Naive thymus-derived CD4-positive, alpha-beta T cell (primary cell): Measurements from ENCODE around the gene DUS1L. TPM values are rescaled to one million over a fixed set of nuclear protein-coding genes. Genes with fewer than 3 reads are reported as not detected.

ENCODE experiments used
- ATAC-seq: fragments of 150-1000 bp; cut with Tn5 transposase; 2 replicates; pipeline ENCODE4 v1.10.0; 2021; ENCODE audit warnings: mild to moderate bottlenecking, moderate library complexity
- CTCF ChIA-PET: fragments of 350-600 bp; sonication (Branson Sonifier 250); formaldehyde crosslinking; loops from one replicate; lab custom pipeline; 2021; ENCODE audit warnings: antibody characterized with exemption; lab: Charles Lee
- POLR2A ChIA-PET: fragments of 350-600 bp; sonication (Branson Sonifier 250); formaldehyde crosslinking; loops from one replicate; lab custom pipeline; 2021; ENCODE audit warnings: antibody characterized with exemption, inconsistent platforms; lab: Charles Lee
- DNase-seq, 9 donors: peaks; one replicate each; pipeline versions ENCODE4 v3.0.0 to v3.0.0-alpha.2; 2020 to 2022; ENCODE audit warnings: mixed read lengths in 1 of 9
- H3K27ac ChIP-seq: one replicate; pipeline ENCODE4 v1.7.0; 2013; ENCODE audit warnings: mild to moderate bottlenecking, low read depth, low read length, moderate library complexity
- H3K27me3 ChIP-seq, 2 donors: one replicate each; pipeline ENCODE4 v1.7.0; 2013; ENCODE audit warnings: low read length in 2 of 2, mild to moderate bottlenecking in 2 of 2, moderate library complexity in 2 of 2; ENCODE audit not compliant: control insufficient read depth in 2 of 2, insufficient read depth in 2 of 2
- H3K36me3 ChIP-seq, 3 experiments: 1 replicate in 2 of 3; 2 replicates in 1 of 3; pipeline ENCODE4 v1.7.0; 2013; ENCODE audit warnings: low read length in 3 of 3, mild to moderate bottlenecking in 3 of 3, moderate library complexity in 1 of 3; ENCODE audit not compliant: insufficient read depth in 3 of 3, control insufficient read depth in 2 of 3
- H3K4me1 ChIP-seq, 2 donors: one replicate each; pipeline ENCODE4 v1.7.0; 2013; ENCODE audit warnings: low read length in 2 of 2, mild to moderate bottlenecking in 2 of 2, moderate library complexity in 1 of 2; ENCODE audit not compliant: control insufficient read depth in 2 of 2, insufficient read depth in 2 of 2
- H3K4me3 ChIP-seq: 2 replicates; pipeline ENCODE4 v1.7.0; 2013; ENCODE audit warnings: mild to moderate bottlenecking, low read length
- H3K9me3 ChIP-seq, 3 experiments: 1 replicate in 2 of 3; 2 replicates in 1 of 3; pipeline ENCODE4 v1.7.0; 2013; ENCODE audit warnings: low read length in 3 of 3; ENCODE audit not compliant: control insufficient read depth in 2 of 3
- H3K27ac Mint-ChIP-seq, 9 donors: one replicate each; pipeline ENCODE4 v1.8.0; 2020 to 2022; ENCODE audit warnings: mixed read lengths in 9 of 9, mild to moderate bottlenecking in 8 of 9, moderate library complexity in 5 of 9, inconsistent platforms in 2 of 9
- H3K27me3 Mint-ChIP-seq, 5 donors: one replicate each; pipeline ENCODE4 v1.8.0; 2021 to 2022; ENCODE audit warnings: mixed read lengths in 5 of 5, mild to moderate bottlenecking in 1 of 5
- H3K36me3 Mint-ChIP-seq, 5 donors: one replicate each; pipeline ENCODE4 v1.8.0; 2020 to 2022; ENCODE audit warnings: mixed read lengths in 5 of 5, mild to moderate bottlenecking in 3 of 5, inconsistent platforms in 1 of 5
- H3K4me1 Mint-ChIP-seq, 7 donors: one replicate each; pipeline ENCODE4 v1.8.0; 2020 to 2022; ENCODE audit warnings: mixed read lengths in 7 of 7, mild to moderate bottlenecking in 3 of 7, inconsistent platforms in 1 of 7
- H3K4me3 Mint-ChIP-seq, 10 donors: one replicate each; pipeline ENCODE4 v1.8.0; 2020 to 2022; ENCODE audit warnings: mild to moderate bottlenecking in 10 of 10, mixed read lengths in 10 of 10, moderate library complexity in 6 of 10, inconsistent platforms in 2 of 10
- H3K9me3 Mint-ChIP-seq, 11 donors: one replicate each; pipeline ENCODE4 v1.8.0; 2020 to 2022; ENCODE audit warnings: mixed read lengths in 11 of 11, mild to moderate bottlenecking in 4 of 11, inconsistent platforms in 1 of 11, moderate library complexity in 1 of 11
- intact Hi-C, 2 donors: fragments of 100-400 bp; cut with micrococcal nuclease; formaldehyde crosslinking; loops; one replicate each; pipeline ENCODE4 v1.15.1; 2023
- polyA plus RNA-seq, 2 donors: library from polyadenylated mRNA; unstranded; fragments of 300-500 nt; fragmentation: Illumina TruSeq; gene quantifications; one replicate each; pipeline ENCODE4 v1.2.3, GENCODE V29; 2021
- total RNA-seq, 6 experiments: library from RNA in 5 of 6; stranded (reverse) in 5 of 6; gene quantifications; 1 replicate in 5 of 6; 2 replicates in 1 of 6; pipeline ENCODE4 v1.2.3 and lab custom pipeline; 2021 to 2026

DUS1L gene
- total and polyA plus RNA-seq, 7 experiments from 2014 or later = 52.9 to 157 (median 143) TPM

DNA sequence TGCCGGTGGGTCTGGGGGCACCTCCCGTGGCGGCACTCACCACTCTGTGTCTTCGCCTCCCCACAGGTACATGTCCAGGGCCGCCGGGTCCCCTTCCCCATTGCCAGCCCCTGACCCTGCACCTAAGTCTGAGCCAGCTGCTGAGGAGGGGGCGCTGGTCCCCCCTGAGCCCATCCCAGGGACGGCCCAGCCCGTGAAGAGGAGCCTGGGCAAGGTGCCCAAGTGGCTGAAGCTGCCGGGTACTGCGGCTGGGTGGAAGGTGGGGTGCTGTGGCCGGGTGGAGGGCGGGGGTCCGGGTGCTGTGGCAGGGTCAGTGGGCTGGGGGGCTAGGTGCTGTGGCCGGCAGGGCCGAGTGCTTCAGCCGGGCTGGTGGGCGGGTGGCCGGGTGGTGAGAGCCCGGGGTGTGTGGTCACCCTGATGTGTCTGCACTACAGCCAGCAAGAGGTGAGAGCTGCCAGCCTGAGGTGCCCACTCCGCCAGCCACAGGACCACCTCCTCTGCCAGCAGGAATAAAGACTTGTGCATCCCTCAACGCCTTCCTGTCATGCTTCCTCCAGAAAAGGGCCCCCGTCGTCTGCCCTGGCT, 48.6 kb downstream of the DUS1L start:
- H3K4me3 Mint-ChIP-seq = no peak overlapping the region
- POLR2A ChIA-PET = no interaction called here

DNA sequence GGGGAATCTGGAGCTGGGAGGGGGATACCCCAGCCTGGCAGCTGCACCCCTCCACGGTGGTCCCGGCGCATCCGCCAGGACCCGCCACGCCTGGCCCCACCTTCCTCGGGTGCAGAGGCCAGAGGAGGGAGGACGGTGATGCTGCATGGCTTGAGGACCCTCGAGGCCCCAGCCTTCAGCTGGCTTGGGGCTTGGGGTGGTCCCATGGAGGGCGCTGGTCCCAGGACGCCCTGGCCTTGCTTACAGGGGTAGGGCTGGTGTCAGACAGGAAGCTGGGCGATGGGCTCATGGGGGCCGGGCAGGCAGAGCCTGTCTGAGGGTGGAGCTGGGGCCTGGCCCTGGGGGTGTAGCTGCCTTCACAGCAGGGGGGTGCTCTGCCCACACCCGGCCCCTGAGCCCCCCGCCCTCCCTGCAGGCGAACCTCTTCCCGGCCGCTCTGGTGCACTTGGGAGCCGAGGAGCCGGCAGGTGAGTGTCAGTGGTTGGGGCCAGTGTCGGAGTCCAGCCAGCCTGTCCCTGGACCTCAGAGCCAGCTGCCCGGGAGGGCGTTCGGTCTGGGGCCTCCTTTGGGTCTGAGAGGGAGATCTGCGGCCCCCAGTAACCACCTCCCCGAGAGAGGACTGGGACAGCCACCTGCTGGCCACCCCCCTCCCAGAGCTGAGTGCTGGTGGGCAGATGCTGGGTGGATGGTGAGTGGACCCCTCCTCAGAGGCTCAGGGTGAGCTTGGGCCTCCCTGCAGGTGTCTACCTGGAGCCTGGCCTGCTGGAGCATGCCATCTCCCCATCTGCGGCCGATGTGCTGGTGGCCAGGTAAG, 49.3 kb downstream of the DUS1L start:
- no peaks in the 10 kb centered on the region for H3K27me3 Mint-ChIP-seq
- no peaks in the 10 kb centered on the region for H3K36me3 Mint-ChIP-seq
- no peak overlapping the region for H3K4me3 Mint-ChIP-seq
- ATAC-seq (no peak), DNase-seq (no peak)
- no peaks in the 10 kb centered on the region for H3K9me3 ChIP-seq
- H3K27ac ChIP-seq = no peak overlapping the region
- peaks cover 0 to 31% (median 0%) of the 10 kb centered on the region in 3 experiments for H3K36me3 ChIP-seq
- no peaks in the 10 kb centered on the region for H3K27me3 ChIP-seq
- intact Hi-C loops = no loop called here
- H3K27ac Mint-ChIP-seq = no peak overlapping the region
- no peak overlapping the region for H3K4me3 ChIP-seq
- H3K9me3 Mint-ChIP-seq = no peaks in the 10 kb centered on the region
- peaks cover under 1 to 13% of the 10 kb centered on the region in 2 donors for H3K4me1 ChIP-seq
- H3K4me1 Mint-ChIP-seq = peaks cover 0 to 11% (median 7%) of the 10 kb centered on the region in 7 donors
- POLR2A ChIA-PET = interaction anchor here (1.0 kb wide), 1 partner anchor 39 kb away, joined by 3 read pairs; no protein-coding TSS in a partner anchor
- CTCF ChIA-PET = interaction anchor here (2.4 kb wide), 1 partner anchor 57 kb away, joined by 14 read pairs; no protein-coding TSS in a partner anchor

More for the DNA sequence above, 48.6 kb downstream of the DUS1L start:
- peaks cover 0 to 24% (median 0%) of the 10 kb centered on the region in 3 experiments for H3K36me3 ChIP-seq
- DNase-seq (no peak), ATAC-seq (no peak)
- no peak overlapping the region for H3K27ac Mint-ChIP-seq
- H3K9me3 Mint-ChIP-seq = no peaks in the 10 kb centered on the region
- no peaks in the 10 kb centered on the region for H3K27me3 ChIP-seq
- H3K4me3 ChIP-seq = no peak overlapping the region
- intact Hi-C loops = no loop called here
- H3K27ac ChIP-seq = no peak overlapping the region
- peaks cover 0 to 18% (median 14%) of the 10 kb centered on the region in 7 donors for H3K4me1 Mint-ChIP-seq
- H3K36me3 Mint-ChIP-seq = no peaks in the 10 kb centered on the region
- CTCF ChIA-PET = interaction anchor here (0.9 to 2.4 kb wide), 2 partner anchors 57 to 58 kb away, joined by 3 to 14 read pairs; no protein-coding TSS in a partner anchor
- H3K9me3 ChIP-seq = no peaks in the 10 kb centered on the region
- H3K4me1 ChIP-seq = peaks cover 8 to 20% of the 10 kb centered on the region in 2 donors
- no peaks in the 10 kb centered on the region for H3K27me3 Mint-ChIP-seq

DNA sequence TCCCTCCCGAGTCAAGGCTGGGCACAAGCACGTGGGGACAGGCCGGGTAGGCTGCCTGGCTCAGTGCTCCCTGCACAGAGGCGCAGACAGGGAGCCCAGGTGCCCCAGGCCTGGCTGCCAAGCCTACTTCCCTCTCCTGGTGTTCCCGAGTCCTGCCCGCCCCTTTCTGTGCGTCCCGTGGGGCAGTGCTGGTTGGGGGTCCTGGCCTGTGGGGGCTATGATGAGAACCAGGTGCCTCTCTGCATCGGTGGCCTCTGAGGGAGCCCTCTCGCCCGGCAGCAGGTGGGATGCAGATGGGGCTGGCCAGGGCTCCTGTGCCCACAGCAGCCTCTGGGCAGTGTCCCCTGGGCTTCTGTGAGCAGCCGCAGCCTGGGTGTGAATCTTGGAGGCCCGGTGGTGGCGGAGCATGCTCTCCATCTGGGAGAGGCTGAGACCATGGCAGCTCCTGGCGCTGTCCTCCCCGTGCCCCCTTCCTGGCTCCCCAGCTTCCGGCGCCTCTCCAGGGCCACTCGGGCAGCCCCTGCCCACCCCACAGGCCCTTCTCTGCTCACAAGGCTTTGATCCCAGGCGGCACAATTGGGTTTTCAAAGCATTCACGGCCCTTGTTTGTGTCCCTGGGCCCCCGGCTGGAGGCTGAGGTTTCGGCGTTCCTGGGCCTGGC, 50.2 kb downstream of the DUS1L start:
- Mint-ChIP-seq H3K27ac (no peak overlapping the region), H3K4me3 (no peak overlapping the region), H3K36me3 (no peaks in the 10 kb centered on the region), H3K9me3 (no peaks in the 10 kb centered on the region), H3K4me1 (peaks cover 0 to 7% (median 1%) of the 10 kb centered on the region in 7 donors), H3K27me3 (no peaks in the 10 kb centered on the region)
- H3K36me3 ChIP-seq = peaks cover 0 to 31% (median 0%) of the 10 kb centered on the region in 3 experiments
- no peaks in the 10 kb centered on the region for H3K27me3 ChIP-seq
- H3K9me3 ChIP-seq = no peaks in the 10 kb centered on the region
- intact Hi-C loops = no loop called here
- H3K27ac ChIP-seq = no peak overlapping the region
- no peak for DNase-seq
- no peak for ATAC-seq
- ChIA-PET POLR2A (interaction anchor here (1.0 kb wide), 1 partner anchor 39 kb away, joined by 3 read pairs; no protein-coding TSS in a partner anchor), CTCF (interaction anchor here (2.4 kb wide), 1 partner anchor 56 kb away, joined by 14 read pairs; no protein-coding TSS in a partner anchor)
- no peak overlapping the region for H3K4me3 ChIP-seq
- H3K4me1 ChIP-seq = peaks cover 0 to 5% of the 10 kb centered on the region in 2 donors

DNA sequence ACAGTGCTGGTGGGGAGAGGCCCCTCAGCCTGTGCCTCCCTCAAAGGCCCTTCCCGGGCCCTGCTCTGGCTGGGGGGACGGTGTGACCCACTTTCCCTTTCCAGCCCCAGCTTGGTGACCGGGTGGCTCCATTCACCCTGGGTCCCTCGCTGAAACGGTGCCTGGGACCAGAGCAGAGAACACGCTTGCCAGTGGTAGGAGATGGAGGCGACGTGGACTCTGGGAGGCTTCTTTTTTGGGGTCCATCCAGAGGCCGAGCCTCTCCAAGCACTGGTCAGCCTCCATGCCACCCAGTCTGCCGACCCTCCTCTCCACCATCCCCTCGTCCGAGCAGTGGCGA, 50.7 kb downstream of the DUS1L start:
- ChIA-PET CTCF (interaction anchor here (2.4 kb wide), 1 partner anchor 55 kb away, joined by 14 read pairs; no protein-coding TSS in a partner anchor), POLR2A (no interaction called here)
- Mint-ChIP-seq H3K9me3 (no peaks in the 10 kb centered on the region), H3K27ac (no peak overlapping the region), H3K27me3 (no peaks in the 10 kb centered on the region), H3K4me1 (peaks cover 0 to 3% (median 0%) of the 10 kb centered on the region in 7 donors), H3K36me3 (no peaks in the 10 kb centered on the region), H3K4me3 (no peak overlapping the region)
- DNase-seq (no peak), ATAC-seq (no peak)
- Histone ChIP-seq H3K4me3 (no peak overlapping the region), H3K4me1 (no peaks in the 10 kb centered on the region), H3K27ac (no peak overlapping the region), H3K9me3 (no peaks in the 10 kb centered on the region), H3K27me3 (no peaks in the 10 kb centered on the region), H3K36me3 (peaks cover 0 to 31% (median 0%) of the 10 kb centered on the region in 3 experiments)
- intact Hi-C loops = no loop called here

DNA sequence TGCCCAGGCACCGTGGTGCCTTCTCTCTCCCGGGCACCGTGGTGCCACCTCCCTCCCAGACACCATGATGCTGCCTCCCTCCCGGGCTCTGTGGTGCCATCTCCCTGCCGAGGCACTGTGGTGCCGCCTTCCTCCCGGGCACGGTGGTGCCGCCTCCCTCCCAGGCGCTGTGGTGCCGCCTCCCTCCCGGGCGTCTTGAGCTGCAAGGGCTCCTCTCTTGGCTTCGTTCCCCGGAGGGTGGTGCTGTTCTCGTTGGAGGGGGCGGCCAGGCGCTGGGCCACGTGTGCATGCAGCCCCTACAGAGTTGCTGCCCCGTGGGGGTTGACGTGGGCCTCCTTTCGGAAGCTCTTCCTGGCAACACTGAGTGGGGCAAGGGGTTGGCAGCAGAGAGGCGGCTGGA, 51.2 kb downstream of the DUS1L start:
- POLR2A ChIA-PET = no interaction called here
- Mint-ChIP-seq H3K27ac (no peak overlapping the region), H3K4me1 (peaks cover 0 to 2% (median 0%) of the 10 kb centered on the region in 7 donors), H3K4me3 (no peak overlapping the region), H3K27me3 (no peaks in the 10 kb centered on the region), H3K9me3 (no peaks in the 10 kb centered on the region), H3K36me3 (no peaks in the 10 kb centered on the region)
- Histone ChIP-seq H3K4me1 (no peaks in the 10 kb centered on the region), H3K27ac (no peak overlapping the region), H3K9me3 (no peaks in the 10 kb centered on the region), H3K36me3 (peaks cover 0 to 31% (median 0%) of the 10 kb centered on the region in 3 experiments), H3K4me3 (no peak overlapping the region), H3K27me3 (no peaks in the 10 kb centered on the region)
- intact Hi-C loops = no loop called here
- DNase-seq (no peak), ATAC-seq (no peak)
- CTCF ChIA-PET = interaction anchor here (2.4 kb wide), 1 partner anchor 55 kb away, joined by 14 read pairs; no protein-coding TSS in a partner anchor

DNA sequence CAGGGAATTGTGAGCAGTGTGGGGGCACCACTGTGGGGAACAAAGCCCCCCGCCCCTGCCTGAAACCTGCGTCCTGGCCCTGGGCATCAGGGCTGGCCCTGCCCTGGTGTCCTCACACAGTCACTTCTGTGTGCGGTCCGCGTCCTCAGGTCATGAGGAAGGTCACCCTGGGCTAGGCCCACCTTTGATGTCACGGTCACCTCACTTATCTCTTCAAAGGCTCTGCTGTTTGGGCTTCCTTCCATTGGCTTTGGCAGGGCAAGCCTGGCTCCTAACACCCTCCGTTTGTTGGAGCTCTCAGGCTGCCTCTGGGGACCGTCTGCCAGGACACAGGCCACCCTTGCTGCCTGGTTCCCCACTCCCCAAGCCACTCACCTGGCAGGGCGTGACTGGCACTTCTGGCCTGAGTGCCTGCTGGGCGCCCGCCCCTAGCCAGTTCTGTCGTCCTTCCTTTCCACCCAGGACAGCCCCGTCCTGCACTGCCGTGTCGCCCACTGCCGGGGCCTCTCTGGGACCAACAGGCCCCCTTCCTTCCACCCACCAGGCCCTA, 51.8 kb downstream of the DUS1L start:
- no peaks in the 10 kb centered on the region for H3K9me3 Mint-ChIP-seq
- H3K27ac Mint-ChIP-seq = no peak overlapping the region
- intact Hi-C loops = no loop called here
- peaks cover 0 to 29% (median 0%) of the 10 kb centered on the region in 3 experiments for H3K36me3 ChIP-seq
- DNase-seq (no peak), ATAC-seq (no peak)
- no peaks in the 10 kb centered on the region for H3K4me1 ChIP-seq
- no peaks in the 10 kb centered on the region for H3K27me3 Mint-ChIP-seq
- H3K4me3 Mint-ChIP-seq = no peak overlapping the region
- H3K9me3 ChIP-seq = no peaks in the 10 kb centered on the region
- H3K4me3 ChIP-seq = no peak overlapping the region
- CTCF ChIA-PET = no interaction called here
- H3K27me3 ChIP-seq = no peaks in the 10 kb centered on the region
- no peaks in the 10 kb centered on the region for H3K36me3 Mint-ChIP-seq
- peaks cover 0 to under 1% (median 0%) of the 10 kb centered on the region in 7 donors for H3K4me1 Mint-ChIP-seq
- no peak overlapping the region for H3K27ac ChIP-seq
- POLR2A ChIA-PET = no interaction called here
